Amniotic stem cell (primary cell): Measurements from ENCODE around the gene MXD4.

Experiments used
- DNase-seq: peaks from one replicate; lab custom pipeline; 2025; lab: John Stamatoyannopoulos, UW

The MXD4 gene

GRCh38 chr4:2292646-2293108 lies 30.8 kb upstream of the MXD4 start:
- DNase-seq, result no peak

- no peak for DNase-seq
These were observed 30.1 kb upstream of the MXD4 start for GRCh38 chr4:2291705-2292645.

- DNase-seq, result no peak
These were observed 29.2 kb upstream of the MXD4 start for GRCh38 chr4:2290974-2291704.

GRCh38 chr4:2290488-2290887 lies 28.6 kb upstream of the MXD4 start:
- no peak for DNase-seq

- DNase-seq, result no peak
These were observed 28.0 kb upstream of the MXD4 start for GRCh38 chr4:2289955-2290333.

GRCh38 chr4:2289311-2289954 lies 27.5 kb upstream of the MXD4 start:
- no peak for DNase-seq

GRCh38 chr4:2288051-2288541 lies 26.2 kb upstream of the MXD4 start:
- no peak for DNase-seq

- no peak for DNase-seq
These were observed 25.6 kb upstream of the MXD4 start for GRCh38 chr4:2287594-2287915.

- DNase-seq, result no peak
These were observed 25.1 kb upstream of the MXD4 start for GRCh38 chr4:2286904-2287593.

GRCh38 chr4:2285613-2286381 lies 23.9 kb upstream of the MXD4 start:
- DNase-seq, result no peak

- no peak for DNase-seq
These were observed 23.2 kb upstream of the MXD4 start for GRCh38 chr4:2284934-2285612.

- DNase-seq, result no peak
These were observed 22.4 kb upstream of the MXD4 start for GRCh38 chr4:2284161-2284933.

GRCh38 chr4:2283199-2283711 lies 21.3 kb upstream of the MXD4 start:
- DNase-seq, result no peak

GRCh38 chr4:2281575-2282343 lies 19.9 kb upstream of the MXD4 start:
- DNase-seq, result no peak

- no peak for DNase-seq
These were observed 18.8 kb upstream of the MXD4 start for GRCh38 chr4:2280531-2281300.

- DNase-seq, result no peak
These were observed 16.0 kb upstream of the MXD4 start for GRCh38 chr4:2277956-2278355.

- no peak for DNase-seq
These were observed 14.8 kb upstream of the MXD4 start for GRCh38 chr4:2276581-2277325.
